Embryonic facial prominence (tissue), 1 donor: ENCODE data around the gene MYO5A.
"Not testable (repeated sequence)": the region's sequence is repeated elsewhere in the genome, so short reads cannot be mapped to it uniquely, and the experiment has no call there.

Experiments used
- DNase-seq: peaks from one replicate; pipeline ENCODE4 v3.0.0-alpha.2; 2016; ENCODE audit errors: extremely low spot score

MYO5A gene

DNA sequence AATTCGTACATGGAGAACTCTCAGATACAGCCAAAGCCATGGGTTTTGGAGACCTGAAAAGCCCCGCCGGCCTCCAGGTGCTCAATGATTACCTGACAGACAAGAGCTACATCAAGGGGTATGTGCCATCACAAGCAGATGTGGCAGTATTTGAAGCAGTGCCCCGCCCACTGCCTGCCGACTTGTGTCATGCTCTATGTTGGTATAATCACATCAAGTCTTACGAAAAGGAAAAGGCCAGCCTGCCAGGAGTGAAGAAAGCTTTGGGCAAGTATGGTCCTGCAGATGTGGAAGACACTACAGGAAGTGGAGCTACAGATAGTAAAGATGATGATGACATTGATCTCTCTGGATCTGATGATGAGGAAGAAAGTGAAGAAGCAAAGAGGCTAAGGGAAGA, 23.5 kb downstream of the MYO5A start:
- DNase-seq: no peak

DNA sequence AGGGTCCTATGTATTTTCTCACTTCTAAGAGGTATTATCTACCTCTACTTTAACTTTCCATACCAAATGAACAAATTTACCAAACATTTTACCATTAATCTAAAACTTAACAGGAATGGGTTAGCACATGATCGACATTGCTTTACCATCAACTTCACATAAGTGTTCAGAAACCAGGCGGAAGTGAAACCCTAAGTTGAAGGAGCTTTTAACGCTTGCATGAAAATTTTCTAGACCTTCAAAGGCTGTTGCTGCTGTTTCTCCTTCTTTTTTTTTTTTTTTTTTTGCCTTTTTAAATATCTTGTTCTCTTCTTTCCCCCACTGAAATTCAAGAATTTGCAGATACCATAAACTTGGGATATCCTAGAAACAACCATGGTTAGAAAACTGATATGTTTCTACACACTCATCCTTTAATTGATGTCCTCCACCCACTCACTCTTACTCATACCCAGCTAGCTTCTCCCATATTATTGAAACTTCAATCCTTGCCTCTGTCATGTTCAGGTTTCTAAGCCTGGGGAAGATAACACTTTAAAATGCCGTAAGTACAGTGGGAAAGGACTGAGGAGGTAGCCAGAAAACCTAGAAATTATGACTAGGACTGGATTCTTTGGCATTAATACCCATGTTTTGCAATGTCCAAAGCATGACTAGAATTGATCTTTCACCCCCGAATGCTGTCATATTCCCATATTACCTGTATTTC, 24.7 kb downstream of the MYO5A start:
- DNase-seq: no peak

DNA sequence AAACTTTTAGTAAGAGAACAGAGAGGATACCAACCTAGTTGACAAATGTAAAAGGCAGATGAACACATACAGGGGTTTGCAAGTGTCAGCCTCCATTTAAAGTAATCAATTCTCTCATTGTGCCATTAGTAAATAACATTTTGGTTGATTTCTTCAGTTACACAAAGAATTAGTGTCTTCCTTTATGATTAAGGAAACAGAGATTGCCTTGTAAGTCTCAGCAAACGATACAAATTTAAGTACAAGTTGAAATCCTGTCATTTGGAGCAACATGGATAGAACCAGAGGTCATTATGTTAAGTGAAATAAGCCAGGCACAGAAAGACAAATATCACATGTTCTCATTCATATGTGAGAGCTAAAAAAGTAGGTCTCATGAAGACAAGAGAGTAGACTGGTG, 26.1 kb downstream of the MYO5A start:
- no peak for DNase-seq

DNA sequence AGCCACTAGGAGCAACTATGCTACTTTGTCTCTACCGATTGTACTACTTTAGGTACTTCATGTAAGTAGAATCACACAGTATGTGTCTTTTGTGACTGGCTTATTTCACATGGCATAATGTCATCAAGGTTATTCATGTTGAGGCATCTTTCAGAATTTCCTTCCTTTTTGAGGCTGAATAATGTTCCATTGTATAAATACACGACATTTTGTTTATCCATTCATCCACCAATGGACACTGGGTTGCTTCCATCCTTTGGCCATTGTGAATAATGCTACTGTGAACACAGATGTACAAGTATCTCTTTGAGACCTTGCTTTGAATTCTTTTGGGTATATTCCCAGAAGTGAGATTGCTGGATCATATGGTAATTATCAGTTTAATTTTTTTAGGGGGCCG, 29.2 kb downstream of the MYO5A start:
- no peak for DNase-seq

DNA sequence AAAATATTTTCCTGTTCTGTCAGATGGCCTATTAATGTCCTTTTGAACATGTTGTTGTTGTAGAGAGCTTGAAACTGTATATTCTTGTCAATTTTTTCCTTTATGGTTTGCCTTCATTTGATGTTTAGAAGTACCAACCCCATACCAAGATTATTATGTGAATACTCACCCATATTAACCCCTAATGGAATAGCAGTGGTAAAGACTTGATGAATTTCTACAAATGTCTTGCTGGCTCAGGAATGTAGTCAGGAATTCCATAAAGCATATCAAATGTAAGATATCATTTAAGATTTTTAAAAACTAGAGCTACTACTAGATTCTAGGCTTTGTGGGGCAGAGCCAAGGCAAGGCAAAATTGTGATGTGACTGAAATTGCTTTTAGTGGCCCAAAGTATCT, 30.0 kb downstream of the MYO5A start:
- no peak for DNase-seq

DNA sequence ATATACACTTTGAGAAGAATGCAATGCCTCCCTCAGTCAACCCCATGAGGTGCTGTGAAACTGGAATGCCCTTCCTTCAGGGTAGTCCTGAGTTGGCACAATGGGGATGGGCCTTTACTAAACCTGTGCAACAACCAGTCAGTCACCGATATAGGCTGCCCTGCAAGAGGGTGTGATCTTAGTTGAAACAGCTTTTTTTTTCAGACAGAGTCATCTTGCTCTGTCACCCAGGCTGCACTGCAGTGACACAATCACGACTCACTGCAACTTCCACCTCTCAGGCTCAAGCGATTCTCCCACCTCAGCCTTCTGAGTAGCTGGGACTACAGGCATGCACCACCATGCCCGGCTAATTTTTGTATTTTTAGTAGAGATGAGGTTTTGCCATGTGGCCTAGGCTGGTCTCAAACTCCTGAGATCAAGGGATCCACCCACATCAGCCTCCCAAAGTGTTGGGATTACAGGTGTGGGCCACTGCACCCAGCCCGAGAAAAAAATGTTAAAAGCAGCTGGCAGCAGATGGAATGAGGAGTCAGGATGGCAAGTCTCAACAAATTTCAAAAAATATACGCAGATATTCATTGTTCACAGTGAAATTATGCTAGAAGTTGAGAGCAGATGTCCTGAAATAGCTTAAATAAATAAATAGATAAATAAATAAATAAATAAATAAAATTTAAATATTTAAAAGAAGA, 31.8 kb downstream of the MYO5A start:
- DNase-seq: no peak

DNA sequence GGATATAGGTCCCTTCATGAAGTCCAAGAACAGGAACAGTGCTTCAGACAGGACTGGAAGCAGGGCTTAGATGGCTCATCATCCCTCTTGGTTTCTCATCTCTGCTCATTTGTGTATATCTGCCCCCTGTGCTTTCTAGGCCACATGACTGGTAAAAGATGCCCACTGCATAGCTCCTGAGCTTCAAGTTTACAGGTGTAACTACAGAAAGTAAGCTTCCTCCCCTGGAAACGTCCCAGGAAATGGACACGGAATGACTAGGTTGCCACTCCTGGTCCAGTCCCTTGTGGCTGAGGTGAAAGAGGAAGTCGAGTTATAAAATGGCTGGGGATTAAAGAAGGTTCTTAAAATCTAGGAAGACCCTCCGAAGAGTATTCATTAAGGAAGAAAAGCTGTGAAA, 32.5 kb downstream of the MYO5A start:
- DNase-seq: no peak

DNA sequence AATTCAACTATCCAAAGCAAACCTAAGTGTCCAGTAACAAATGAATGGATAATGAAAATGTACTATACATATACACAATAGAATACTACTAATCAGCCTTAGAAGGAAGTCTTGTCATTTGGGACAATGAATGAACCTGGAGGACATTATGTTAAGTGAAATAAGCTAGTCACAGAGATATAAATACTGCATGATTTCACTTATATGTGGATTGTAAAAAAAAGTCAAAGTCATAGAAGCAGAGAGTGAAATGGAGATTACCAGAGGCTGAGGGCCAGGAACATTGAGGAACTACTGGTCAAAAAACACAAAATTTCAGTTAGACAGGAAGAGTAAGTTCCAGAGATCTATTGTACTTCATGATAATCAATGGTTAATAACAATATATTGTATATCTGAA, 33.6 kb downstream of the MYO5A start:
- DNase-seq: no peak

DNA sequence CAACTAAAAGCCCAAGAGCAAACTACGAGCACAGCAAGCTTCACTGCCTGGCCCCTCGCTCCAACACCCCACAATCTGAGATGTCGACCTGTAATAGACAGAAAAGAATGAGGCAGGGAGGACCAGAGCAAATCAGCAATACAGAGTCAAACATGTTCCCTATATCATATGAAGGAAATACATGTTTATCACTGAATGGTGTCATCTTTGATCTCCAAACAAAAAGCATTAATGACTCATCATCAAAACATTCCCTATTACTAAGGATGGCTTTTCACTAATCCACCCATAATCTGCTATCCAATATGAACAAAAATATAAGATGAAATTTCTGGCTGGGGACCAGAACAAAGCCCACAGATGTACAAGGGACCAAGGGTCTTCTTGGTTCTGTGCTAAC, 34.7 kb downstream of the MYO5A start:
- no peak for DNase-seq

DNA sequence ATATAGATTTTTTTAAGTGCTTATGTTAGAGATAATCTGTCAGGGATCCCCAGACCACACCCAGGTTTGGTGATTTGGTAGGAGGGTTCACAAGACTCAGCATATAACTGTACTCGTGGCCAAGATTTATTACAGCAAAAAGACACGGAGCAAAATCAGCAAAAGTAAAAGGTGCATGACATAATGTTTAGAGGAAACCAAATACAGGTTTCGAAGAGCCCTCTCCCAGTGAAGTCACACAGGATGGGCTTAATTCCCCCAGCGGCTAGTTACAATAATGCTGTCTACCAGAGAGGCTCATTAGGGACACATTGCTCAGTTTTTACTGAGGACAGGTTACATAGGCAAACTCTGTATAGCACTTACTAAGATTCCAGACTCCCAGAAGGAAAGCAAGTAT, 36.5 kb downstream of the MYO5A start:
- DNase-seq: no peak

DNA sequence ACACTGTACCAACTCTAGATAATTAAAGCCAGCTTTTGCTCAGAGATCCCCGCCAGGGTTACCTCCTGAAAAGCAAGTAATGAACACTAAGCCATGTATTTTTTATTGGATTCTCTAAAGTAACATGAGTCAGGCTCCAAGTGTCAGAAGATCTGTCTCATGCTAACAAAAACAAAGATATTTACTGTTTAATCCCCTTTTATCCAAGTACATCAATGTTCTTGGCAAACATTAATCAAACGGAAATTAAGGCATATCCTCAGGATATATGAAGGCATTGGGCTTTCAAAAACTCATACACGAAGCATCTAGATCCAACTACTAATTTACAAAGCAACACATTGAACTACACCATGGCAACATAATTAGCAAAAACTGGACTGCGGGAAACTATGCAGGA, 37.2 kb downstream of the MYO5A start:
- DNase-seq: no peak

DNA sequence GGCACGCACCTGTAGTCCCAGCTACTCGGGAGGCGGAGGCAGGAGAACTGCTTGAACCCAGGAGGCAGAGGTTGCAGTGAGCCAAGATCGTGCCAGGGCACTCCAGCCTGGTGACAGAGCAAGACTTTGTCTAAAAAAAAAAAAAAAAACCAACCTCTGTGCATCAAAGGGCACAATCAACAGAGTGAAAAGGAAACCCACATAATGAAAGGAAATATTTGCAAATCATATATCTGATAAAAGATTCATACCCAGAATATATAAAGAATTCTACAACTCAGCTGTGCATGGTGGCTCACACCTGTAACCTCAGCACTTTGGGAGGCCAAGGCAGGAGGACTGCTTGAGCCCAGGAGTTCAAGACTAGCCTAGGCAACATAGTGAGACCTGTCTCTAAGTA, 39.2 kb downstream of the MYO5A start:
- DNase-seq: not testable (repeated sequence)

DNA sequence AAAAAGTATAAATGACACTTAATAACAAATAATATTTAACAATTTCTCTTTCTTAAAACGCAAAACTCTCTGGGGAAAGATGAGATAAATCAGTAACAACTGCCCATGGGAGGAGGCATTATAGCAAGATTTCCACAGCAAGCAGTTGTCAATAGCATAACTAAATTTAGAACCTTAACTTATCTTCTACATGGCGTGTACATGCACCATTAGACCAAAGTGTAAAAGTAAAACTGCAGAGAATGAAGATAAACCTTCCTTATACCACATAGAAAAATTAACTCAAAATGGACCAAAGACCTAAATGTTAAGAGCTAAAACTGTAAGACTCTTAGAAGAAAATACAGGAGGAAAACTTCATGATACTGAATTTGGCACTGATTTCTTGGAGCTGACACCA, 39.9 kb downstream of the MYO5A start:
- no peak for DNase-seq

DNA sequence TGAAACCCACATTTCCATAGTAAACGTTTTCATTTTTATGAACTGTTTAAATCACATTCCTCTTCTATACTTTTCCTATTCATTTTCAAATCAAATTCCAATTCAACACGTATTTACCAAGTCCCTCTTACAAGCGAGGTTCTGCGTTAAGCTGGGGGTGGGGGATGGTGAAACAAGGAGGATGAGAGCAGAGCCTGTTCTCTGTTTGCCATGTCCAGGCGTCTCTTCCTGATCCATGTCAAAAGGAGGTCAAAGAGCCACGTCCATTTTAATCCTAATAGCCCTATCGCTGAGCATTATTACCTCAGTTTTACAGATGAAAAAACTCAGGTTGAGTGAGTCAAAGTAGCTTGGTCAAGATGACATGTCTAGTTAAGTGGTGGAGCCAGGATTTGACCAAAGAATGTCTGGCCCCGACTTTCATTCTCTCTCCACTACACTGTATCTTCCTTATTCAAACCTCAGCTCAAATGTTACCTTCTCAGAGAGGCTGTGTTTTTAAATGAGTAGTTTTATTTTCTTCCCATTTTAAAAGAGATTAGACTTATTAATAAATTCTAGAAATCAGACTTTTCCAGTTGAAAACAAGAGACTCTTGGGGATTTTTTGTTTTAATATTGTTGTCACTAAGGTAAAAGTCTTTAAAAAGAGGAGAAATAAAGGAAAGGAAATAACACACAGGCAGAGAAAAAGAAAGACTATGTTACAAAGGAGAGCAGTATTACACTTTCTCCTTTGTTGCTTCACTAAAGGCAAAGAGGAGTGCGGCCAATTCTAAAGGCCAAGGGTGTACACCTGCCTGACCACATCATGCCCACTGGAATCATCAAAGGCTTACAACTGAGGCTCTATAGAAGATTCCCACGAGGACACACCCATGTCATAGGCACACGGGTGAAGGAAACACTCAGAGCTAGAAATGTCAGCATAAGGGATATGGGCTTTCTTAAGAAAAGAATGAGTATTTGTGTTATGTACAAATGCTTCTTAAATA, 42.4 kb downstream of the MYO5A start:
- DNase-seq: no peak

DNA sequence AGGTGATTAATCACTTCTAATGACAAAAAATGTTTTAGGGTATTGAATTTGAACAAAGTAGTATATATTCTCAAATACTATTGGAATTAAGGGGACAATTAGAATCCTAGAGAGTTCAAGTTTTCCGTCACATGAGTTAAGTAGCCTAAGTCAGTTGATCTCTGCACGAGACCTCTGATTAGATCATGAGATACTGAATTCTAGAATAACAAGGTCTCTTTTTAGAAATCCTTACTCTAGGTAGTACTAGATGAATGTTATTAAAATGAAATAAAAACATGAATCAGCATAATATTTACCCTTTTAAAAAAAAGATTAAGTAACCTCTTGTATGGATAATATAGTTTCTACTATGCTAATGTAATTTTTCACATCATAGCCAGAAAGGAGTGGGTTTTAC, 43.4 kb downstream of the MYO5A start:
- no peak for DNase-seq

DNA sequence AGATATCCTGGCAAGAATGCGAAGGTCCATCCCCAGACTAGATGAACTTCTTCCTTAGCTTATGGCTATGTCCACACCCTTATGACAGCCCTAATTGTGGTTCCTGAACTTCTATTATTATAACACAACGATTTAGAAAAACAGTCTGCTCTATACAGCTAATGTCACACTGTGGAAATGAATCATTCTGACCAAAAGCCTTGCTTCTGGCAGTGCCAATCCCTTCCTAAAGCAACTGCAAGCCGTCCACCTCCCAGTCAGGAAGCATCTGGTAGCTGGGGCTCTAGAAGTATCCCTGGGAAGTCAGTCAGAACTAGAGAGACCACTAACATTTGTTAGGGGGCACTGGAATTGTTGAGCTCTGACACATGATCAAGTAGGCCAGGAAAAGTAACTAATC, 45.0 kb downstream of the MYO5A start:
- DNase-seq: no peak

DNA sequence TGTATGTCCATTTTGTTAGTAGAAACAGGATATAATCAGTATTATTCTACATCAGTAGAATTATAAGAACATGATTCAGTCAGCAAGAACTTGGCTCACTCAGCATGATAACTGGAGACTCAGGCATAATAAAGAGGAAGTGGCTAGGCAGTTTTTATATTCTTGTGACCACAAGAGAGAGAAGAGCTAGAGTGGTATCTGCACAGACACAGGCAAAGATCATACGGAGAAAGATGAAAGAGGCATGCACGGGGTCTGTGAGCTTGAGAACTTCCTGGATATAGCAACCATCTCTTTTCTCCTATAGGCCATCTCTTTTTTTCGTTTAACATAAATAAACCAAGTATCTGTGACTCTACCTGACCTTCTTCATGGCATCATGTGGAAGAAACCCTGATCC, 46.8 kb downstream of the MYO5A start:
- no peak for DNase-seq

DNA sequence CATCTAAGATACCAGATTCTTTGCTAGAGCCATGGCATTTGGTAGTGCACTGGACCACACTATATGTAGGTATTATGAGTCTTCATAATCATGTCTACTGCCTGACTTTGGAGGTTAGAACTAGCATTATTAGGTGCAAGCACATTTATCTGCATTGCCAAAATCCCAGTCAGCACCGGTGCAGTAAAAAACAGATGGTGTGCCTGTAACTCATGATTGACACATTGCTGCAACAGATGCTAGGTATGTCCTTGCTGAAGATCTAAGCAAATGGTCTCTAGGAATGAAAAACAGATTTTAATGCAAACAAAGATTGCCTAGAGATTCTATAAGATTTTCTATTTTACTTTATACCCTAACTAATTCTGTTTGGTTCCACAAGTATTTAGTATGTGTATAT, 47.7 kb downstream of the MYO5A start:
- DNase-seq: no peak

DNA sequence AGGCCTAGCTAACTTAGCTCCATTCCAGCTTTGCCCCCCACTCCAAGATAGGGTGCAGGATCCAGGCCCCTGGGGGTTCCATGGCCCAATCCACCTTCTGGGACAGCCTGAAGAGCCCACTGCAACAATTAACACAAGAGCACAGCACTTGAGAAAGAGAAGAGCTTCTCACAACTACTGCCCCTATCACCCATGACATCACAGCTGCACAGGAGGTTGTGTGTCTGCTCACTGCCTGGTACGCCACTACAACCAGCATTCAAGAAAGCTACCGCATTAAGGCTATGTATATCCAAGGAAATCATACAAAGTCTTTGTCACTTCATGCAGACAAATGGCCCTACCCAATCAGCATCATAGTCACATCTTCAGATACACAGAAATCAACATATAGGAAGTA, 62.0 kb downstream of the MYO5A start:
- no peak for DNase-seq

DNA sequence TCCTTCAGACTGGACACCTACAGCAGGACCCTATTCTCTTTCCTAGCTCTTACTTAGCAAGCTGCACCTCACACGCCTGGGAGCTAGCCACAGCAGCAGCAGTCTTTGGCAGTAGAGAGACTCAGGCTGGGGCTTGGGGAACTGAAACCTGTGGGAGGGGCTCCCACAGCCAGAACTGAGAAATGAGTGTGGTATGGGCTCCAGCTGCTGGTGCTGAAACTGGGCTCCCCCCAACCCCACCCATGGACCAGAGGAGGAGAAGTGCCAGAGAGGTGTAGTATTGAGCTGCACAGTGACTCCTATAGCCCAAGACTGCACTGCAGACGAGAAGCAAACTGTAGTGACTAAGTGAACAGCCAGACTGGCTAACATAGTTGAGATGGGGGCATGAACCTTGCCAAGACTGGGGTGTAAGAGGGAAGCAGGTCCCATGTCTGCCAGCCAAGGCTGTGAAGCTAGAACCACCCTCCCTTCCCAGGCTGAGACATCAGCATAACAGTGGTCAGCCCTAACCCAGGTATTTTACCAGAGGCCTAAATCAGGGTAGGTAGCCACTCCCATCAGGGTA, 62.5 kb downstream of the MYO5A start:
- DNase-seq: no peak

DNA sequence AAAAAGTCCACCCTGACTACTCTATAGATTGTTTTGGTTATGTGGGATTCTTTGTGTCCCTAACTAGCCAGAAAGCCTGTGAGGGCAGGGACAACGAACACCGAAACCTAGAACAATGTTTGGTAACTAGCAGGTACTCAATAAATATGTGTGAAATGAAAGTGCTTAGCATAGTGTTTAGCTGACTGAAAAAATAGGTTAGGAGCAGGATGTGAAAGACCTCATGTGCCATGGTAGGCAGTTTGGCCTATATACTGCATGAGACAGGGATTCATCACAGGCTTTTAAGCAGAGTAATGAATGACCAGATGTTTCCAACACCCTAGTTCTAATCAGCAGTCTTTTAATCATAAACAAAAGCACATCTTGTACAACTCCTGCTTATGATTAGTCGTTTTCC, 64.2 kb downstream of the MYO5A start:
- DNase-seq: no peak

DNA sequence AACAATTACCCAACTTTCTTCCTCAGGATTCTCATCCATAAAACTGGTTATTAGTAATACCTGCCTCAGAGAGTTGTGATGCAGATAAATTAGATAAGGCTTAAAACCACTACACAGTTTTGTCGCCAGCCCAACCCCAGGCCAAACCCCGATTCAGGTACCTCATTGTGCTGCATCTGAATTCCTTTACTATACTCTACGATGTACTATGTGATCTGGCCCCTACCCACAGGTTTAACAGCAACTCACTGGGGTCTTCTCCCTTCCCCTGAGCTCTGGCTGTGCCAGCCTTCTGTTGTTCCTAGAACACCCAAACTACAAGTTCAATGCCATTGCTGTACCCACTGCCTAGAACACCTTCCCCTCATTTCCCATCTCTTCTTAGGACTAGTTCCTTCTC, 64.6 kb downstream of the MYO5A start:
- no peak for DNase-seq
